Left hindlimb (tissue), 1 donor: ENCODE results near the gene FBLN2.

Experiments used
- DNase-seq: peaks from one replicate; pipeline ENCODE4 v3.0.0-alpha.2; 2018

Gene FBLN2

GRCh38 chr3:13608969-13609725, 60.2 kb downstream of the FBLN2 start:
- DNase-seq = no peak

- no peak for DNase-seq
Measured at GRCh38 chr3:13610006-13610570, 61.2 kb downstream of the FBLN2 start.

- DNase-seq = no peak
Measured at GRCh38 chr3:13611221-13611620, 62.3 kb downstream of the FBLN2 start.

GRCh38 chr3:13612829-13613228, 63.9 kb downstream of the FBLN2 start:
- DNase-seq = no peak

- DNase-seq = no peak
Measured at GRCh38 chr3:13613343-13614190, 64.6 kb downstream of the FBLN2 start.

- no peak for DNase-seq
Measured at GRCh38 chr3:13614607-13615006, 65.7 kb downstream of the FBLN2 start.

GRCh38 chr3:13615019-13615528, 66.1 kb downstream of the FBLN2 start:
- no peak for DNase-seq

GRCh38 chr3:13616359-13616758, 67.4 kb downstream of the FBLN2 start:
- no peak for DNase-seq

- DNase-seq = no peak
Measured at GRCh38 chr3:13617097-13617738, 68.3 kb downstream of the FBLN2 start.

GRCh38 chr3:13617981-13618380, 69.1 kb downstream of the FBLN2 start:
- no peak for DNase-seq

- no peak for DNase-seq
Measured at GRCh38 chr3:13618836-13619235, 69.9 kb downstream of the FBLN2 start.

GRCh38 chr3:13619661-13620230, 70.8 kb downstream of the FBLN2 start:
- no peak for DNase-seq

GRCh38 chr3:13620281-13620680, 71.4 kb downstream of the FBLN2 start:
- no peak for DNase-seq

- no peak for DNase-seq
Measured at GRCh38 chr3:13620776-13621365, 71.9 kb downstream of the FBLN2 start.

- DNase-seq = no peak
Measured at GRCh38 chr3:13621381-13622221, 72.7 kb downstream of the FBLN2 start.

GRCh38 chr3:13622356-13622755, 73.4 kb downstream of the FBLN2 start:
- DNase-seq = no peak

- DNase-seq = no peak
Measured at GRCh38 chr3:13623101-13623654, 74.3 kb downstream of the FBLN2 start.

- DNase-seq = no peak
Measured at GRCh38 chr3:13624021-13624420, 75.1 kb downstream of the FBLN2 start.

GRCh38 chr3:13624671-13625125, 75.8 kb downstream of the FBLN2 start:
- DNase-seq = no peak

- no peak for DNase-seq
Measured at GRCh38 chr3:13626396-13626795, 77.5 kb downstream of the FBLN2 start.

- DNase-seq = no peak
Measured at GRCh38 chr3:13626915-13627460, 78.1 kb downstream of the FBLN2 start.
